GM23338 (cell line): ENCODE results near the gene GJA4. TPM values are rescaled to one million over a fixed set of nuclear protein-coding genes. Genes with fewer than 3 reads are reported as not detected.

ENCODE experiments used
- ATAC-seq: fragments of 200-7000 bp; cut with Tn5 transposase; 3 replicates; pipeline ENCODE4 v1.9.1; 2020
- DNase-seq: peaks from one replicate; pipeline ENCODE4 v3.0.0-alpha.2; 2015; ENCODE audit warnings: low spot score
- H2AFZ ChIP-seq: fragments of 200-600 bp; sonication (generic); 2 replicates; pipeline ENCODE4 v1.8.0; 2016; ENCODE audit warnings: antibody characterized with exemption, mild to moderate bottlenecking, moderate library complexity
- H3F3A ChIP-seq: fragments of 200-600 bp; sonication (generic); replicated peaks from 2 replicates; pipeline ENCODE4 v1.8.0; 2017; ENCODE audit warnings: antibody characterized with exemption, mixed run types, low read depth
- H3K27ac ChIP-seq: fragments of 200-600 bp; sonication (generic); 2 replicates; pipeline ENCODE4 v1.6.1; 2016; ENCODE audit warnings: low read depth
- H3K27me3 ChIP-seq: fragments of 200-600 bp; sonication (generic); 2 replicates; pipeline ENCODE4 v1.8.0; 2016; ENCODE audit warnings: mild to moderate bottlenecking, mixed run types, moderate library complexity; ENCODE audit not compliant: insufficient read depth
- H3K36me3 ChIP-seq: fragments of 200-600 bp; sonication (generic); 2 replicates; pipeline ENCODE4 v1.8.0; 2016; ENCODE audit warnings: mild to moderate bottlenecking; ENCODE audit not compliant: insufficient read depth
- H3K4me1 ChIP-seq: fragments of 200-600 bp; sonication (generic); 2 replicates; pipeline ENCODE4 v1.8.0; 2016; ENCODE audit warnings: mild to moderate bottlenecking, moderate library complexity; ENCODE audit not compliant: insufficient read depth
- H3K4me2 ChIP-seq: fragments of 200-600 bp; sonication (generic); 2 replicates; pipeline ENCODE4 v1.7.1; 2017; ENCODE audit warnings: mixed run types
- H3K4me3 ChIP-seq: fragments of 200-600 bp; sonication (generic); 2 replicates; pipeline ENCODE4 v1.6.1; 2016; ENCODE audit warnings: mixed run types
- H3K79me2 ChIP-seq: fragments of 200-600 bp; sonication (generic); replicated peaks from 2 replicates; pipeline ENCODE4 v1.8.0; 2017; ENCODE audit warnings: mild to moderate bottlenecking; ENCODE audit not compliant: insufficient read depth
- H3K9me2 ChIP-seq: fragments of 200-600 bp; sonication (generic); 2 replicates; pipeline ENCODE4 v1.8.0; 2017; ENCODE audit not compliant: insufficient read depth
- H4K20me1 ChIP-seq: fragments of 200-600 bp; sonication (generic); replicated peaks from 2 replicates; pipeline ENCODE4 v1.8.0; 2017; ENCODE audit warnings: mild to moderate bottlenecking; ENCODE audit not compliant: insufficient read depth
- H3K27ac Mint-ChIP-seq: 2 replicates; pipeline ENCODE4 v1.8.0; 2020; ENCODE audit warnings: inconsistent platforms, mild to moderate bottlenecking, moderate library complexity, mixed read lengths
- H3K27me3 Mint-ChIP-seq: 3 replicates; pipeline ENCODE4 v1.8.0; 2022; ENCODE audit warnings: low read depth, mild to moderate bottlenecking, moderate library complexity, mixed read lengths, inconsistent platforms; ENCODE audit not compliant: insufficient read depth, poor library complexity
- H3K36me3 Mint-ChIP-seq: 3 replicates; pipeline ENCODE4 v1.8.0; 2021; ENCODE audit warnings: low read depth, mild to moderate bottlenecking, inconsistent platforms, moderate library complexity, mixed read lengths
- H3K4me1 Mint-ChIP-seq: 3 replicates; pipeline ENCODE4 v1.8.0; 2020; ENCODE audit warnings: mild to moderate bottlenecking, inconsistent platforms, mixed read lengths
- H3K4me3 Mint-ChIP-seq: 3 replicates; pipeline ENCODE4 v1.8.0; 2021; ENCODE audit warnings: moderate library complexity, mild to moderate bottlenecking, inconsistent platforms, mixed read lengths
- H3K9me3 Mint-ChIP-seq: 3 replicates; pipeline ENCODE4 v1.8.0; 2020; ENCODE audit warnings: moderate library complexity, mild to moderate bottlenecking, inconsistent platforms, mixed read lengths
- CREB1 ChIP-seq: fragments of 250-450 bp; sonication (Bioruptor Pico); IDR thresholded peaks from 2 replicates; pipeline ENCODE4 v1.5.0; 2020; ENCODE audit warnings: low read depth, mild to moderate bottlenecking, moderate library complexity
- CTCF ChIP-seq, 2 experiments: fragments of 200-600 bp in 1 of 2; sonication (generic) in 1 of 2; conservative IDR thresholded peaks; 2 replicates each; pipeline versions ENCODE4 v1.5.1 to v1.6.1; 2016 to 2017; ENCODE audit warnings: antibody characterized with exemption in 2 of 2, low read depth in 2 of 2, mild to moderate bottlenecking in 2 of 2, moderate library complexity in 1 of 2
- ETS1 ChIP-seq: IDR thresholded peaks from 2 replicates; pipeline ENCODE4 v1.6.1; 2016; ENCODE audit warnings: antibody characterized with exemption
- EZH2 ChIP-seq: fragments of 200-600 bp; sonication (generic); IDR thresholded peaks from one replicate; pipeline ENCODE4 v1.8.0; 2017; ENCODE audit warnings: antibody characterized with exemption, mild to moderate bottlenecking, low read depth; ENCODE audit not compliant: unreplicated experiment
- EZH2phosphoT487 ChIP-seq: fragments of 200-600 bp; sonication (generic); IDR thresholded peaks from one replicate; pipeline ENCODE4 v1.8.1; 2018; ENCODE audit warnings: antibody characterized with exemption; ENCODE audit not compliant: unreplicated experiment
- JUNB ChIP-seq: IDR thresholded peaks from one replicate; pipeline ENCODE4 v1.6.1; 2016; ENCODE audit warnings: antibody characterized with exemption; ENCODE audit not compliant: unreplicated experiment
- NANOG ChIP-seq: IDR thresholded peaks from 2 replicates; pipeline ENCODE4 v1.6.1; 2016; ENCODE audit warnings: antibody characterized with exemption, borderline replicate concordance
- POLR2AphosphoS5 ChIP-seq: IDR thresholded peaks from 2 replicates; pipeline ENCODE4 v1.6.1; 2016; ENCODE audit warnings: antibody characterized with exemption, low read depth
- STAT1 ChIP-seq: IDR thresholded peaks from one replicate; pipeline ENCODE4 v1.6.1; 2016; ENCODE audit warnings: antibody characterized with exemption; ENCODE audit not compliant: unreplicated experiment
- ZNF114 ChIP-seq: fragments of 250-450 bp; sonication (Bioruptor Pico); IDR thresholded peaks from 2 replicates; pipeline ENCODE4 v1.5.0; 2020; ENCODE audit warnings: mild to moderate bottlenecking, moderate library complexity
- ZNF331 ChIP-seq: fragments of 250-450 bp; sonication (Bioruptor Pico); IDR thresholded peaks from 2 replicates; pipeline ENCODE4 v1.5.0; 2020; ENCODE audit warnings: low read depth, mild to moderate bottlenecking, moderate library complexity
- ZNF462 ChIP-seq: fragments of 250-450 bp; sonication (Bioruptor Pico); IDR thresholded peaks from 2 replicates; pipeline ENCODE4 v1.5.0; 2020; ENCODE audit warnings: mild to moderate bottlenecking, moderate library complexity
- polyA plus RNA-seq: library from polyadenylated mRNA; unstranded; fragments of >200 nt; fragmentation: Nextera tagmentation; extraction: Ambion mirVana; gene quantifications from 2 replicates; pipeline ENCODE4 v1.2.1, GENCODE V29; 2016
- total RNA-seq: library from RNA; depleted of rRNA; stranded (reverse); fragments of >200 nt; shearing (Covaris generic); gene quantifications from 2 replicates; pipeline ENCODE4 v1.2.3, GENCODE V29; 2014
- TF ChIP-seq, protein P1 (sequence below): IDR thresholded peaks from one replicate; pipeline ENCODE4 v1.6.1; 2018; ENCODE audit warnings: antibody characterized with exemption; ENCODE audit not compliant: unreplicated experiment

GJA4 gene
- total and polyA plus RNA-seq, 2 experiments from 2014 or later: 0.95 to 2.2 TPM

GRCh38 chr1:34774957-34775356 lies 17.8 kb upstream of the GJA4 start:
- ATAC-seq (no peak), DNase-seq (no peak)
- H3K79me2 ChIP-seq: no peaks in the 10 kb centered on the region
- peaks cover 2% of the 10 kb centered on the region; the same call in 1 of the 3 replicates for H3K4me1 Mint-ChIP-seq
- H3K4me2 ChIP-seq: no peak overlapping the region
- H3K4me1 ChIP-seq: no peaks in the 10 kb centered on the region
- no peak overlapping the region for H3K4me3 ChIP-seq
- no peaks in the 10 kb centered on the region for H3K36me3 Mint-ChIP-seq
- H3K36me3 ChIP-seq: no peaks in the 10 kb centered on the region
- H3K9me2 ChIP-seq: no peaks in the 10 kb centered on the region
- TF ChIP-seq NANOG: no peak
- no peak for TF ChIP-seq CTCF (conservative IDR thresholded peaks at IDR 0.05; ENCODE audit: low read depth in 2 of 2)
- TF ChIP-seq, protein P1, sequence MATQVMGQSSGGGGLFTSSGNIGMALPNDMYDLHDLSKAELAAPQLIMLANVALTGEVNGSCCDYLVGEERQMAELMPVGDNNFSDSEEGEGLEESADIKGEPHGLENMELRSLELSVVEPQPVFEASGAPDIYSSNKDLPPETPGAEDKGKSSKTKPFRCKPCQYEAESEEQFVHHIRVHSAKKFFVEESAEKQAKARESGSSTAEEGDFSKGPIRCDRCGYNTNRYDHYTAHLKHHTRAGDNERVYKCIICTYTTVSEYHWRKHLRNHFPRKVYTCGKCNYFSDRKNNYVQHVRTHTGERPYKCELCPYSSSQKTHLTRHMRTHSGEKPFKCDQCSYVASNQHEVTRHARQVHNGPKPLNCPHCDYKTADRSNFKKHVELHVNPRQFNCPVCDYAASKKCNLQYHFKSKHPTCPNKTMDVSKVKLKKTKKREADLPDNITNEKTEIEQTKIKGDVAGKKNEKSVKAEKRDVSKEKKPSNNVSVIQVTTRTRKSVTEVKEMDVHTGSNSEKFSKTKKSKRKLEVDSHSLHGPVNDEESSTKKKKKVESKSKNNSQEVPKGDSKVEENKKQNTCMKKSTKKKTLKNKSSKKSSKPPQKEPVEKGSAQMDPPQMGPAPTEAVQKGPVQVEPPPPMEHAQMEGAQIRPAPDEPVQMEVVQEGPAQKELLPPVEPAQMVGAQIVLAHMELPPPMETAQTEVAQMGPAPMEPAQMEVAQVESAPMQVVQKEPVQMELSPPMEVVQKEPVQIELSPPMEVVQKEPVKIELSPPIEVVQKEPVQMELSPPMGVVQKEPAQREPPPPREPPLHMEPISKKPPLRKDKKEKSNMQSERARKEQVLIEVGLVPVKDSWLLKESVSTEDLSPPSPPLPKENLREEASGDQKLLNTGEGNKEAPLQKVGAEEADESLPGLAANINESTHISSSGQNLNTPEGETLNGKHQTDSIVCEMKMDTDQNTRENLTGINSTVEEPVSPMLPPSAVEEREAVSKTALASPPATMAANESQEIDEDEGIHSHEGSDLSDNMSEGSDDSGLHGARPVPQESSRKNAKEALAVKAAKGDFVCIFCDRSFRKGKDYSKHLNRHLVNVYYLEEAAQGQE: no peak
- TF ChIP-seq POLR2AphosphoS5: no peak
- no peak for TF ChIP-seq ZNF462 (CRISPR knock-in tag)
- no peak for TF ChIP-seq JUNB
- TF ChIP-seq ETS1: no peak
- TF ChIP-seq CREB1 (CRISPR knock-in tag): no peak
- TF ChIP-seq ZNF114 (CRISPR knock-in tag): no peak
- no peak for TF ChIP-seq EZH2phosphoT487
- no peak for TF ChIP-seq EZH2
- no peak for TF ChIP-seq STAT1
- TF ChIP-seq ZNF331 (CRISPR knock-in tag): no peak
- no peaks in the 10 kb centered on the region for H3K9me3 Mint-ChIP-seq
- no peak overlapping the region for H3K27ac Mint-ChIP-seq
- H3K27ac ChIP-seq: no peak overlapping the region
- H4K20me1 ChIP-seq: no peaks in the 10 kb centered on the region
- no peaks in the 10 kb centered on the region for H3F3A ChIP-seq
- no peak overlapping the region for H3K4me3 Mint-ChIP-seq
- peaks cover 1% of the 10 kb centered on the region for H3K27me3 Mint-ChIP-seq
- peaks cover 7% of the 10 kb centered on the region; the same call in 1 of the 2 replicates for H3K27me3 ChIP-seq
- no peak overlapping the region for H2AFZ ChIP-seq
